NCI-H146 treated with DMSO at 0.1 percent for 48 hours (cell line): ENCODE measurements around the gene ANKRD36C.
"Not testable (repeated sequence)": the region's sequence is repeated elsewhere in the genome, so short reads cannot be mapped to it uniquely, and the experiment has no call there.

Source experiments
- DNase-seq: peaks from one replicate; lab custom pipeline; 2025; ENCODE audit not compliant: unreplicated experiment; lab: John Stamatoyannopoulos, UW

ANKRD36C gene

DNA sequence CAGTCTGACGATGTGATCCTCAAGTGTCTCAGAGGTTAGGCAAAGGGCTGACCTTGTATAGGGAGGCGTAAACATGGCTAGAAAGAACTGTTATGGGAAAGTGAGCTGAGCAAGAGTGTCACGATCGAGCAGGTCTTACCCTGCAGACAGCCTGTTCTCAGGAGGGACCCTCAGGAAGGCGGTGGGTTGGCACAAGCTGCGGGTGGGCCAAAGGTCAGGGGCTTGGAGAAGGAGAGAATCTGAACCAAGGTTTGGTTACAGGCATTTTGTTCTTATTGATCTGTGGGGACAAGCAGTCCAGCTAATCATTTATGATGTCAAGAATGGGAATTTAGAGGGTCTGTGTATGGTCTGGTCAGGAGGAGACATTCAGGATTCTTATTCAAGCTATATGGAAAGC lies 16.4 kb upstream of the ANKRD36C start:
- not testable (repeated sequence) for DNase-seq

DNA sequence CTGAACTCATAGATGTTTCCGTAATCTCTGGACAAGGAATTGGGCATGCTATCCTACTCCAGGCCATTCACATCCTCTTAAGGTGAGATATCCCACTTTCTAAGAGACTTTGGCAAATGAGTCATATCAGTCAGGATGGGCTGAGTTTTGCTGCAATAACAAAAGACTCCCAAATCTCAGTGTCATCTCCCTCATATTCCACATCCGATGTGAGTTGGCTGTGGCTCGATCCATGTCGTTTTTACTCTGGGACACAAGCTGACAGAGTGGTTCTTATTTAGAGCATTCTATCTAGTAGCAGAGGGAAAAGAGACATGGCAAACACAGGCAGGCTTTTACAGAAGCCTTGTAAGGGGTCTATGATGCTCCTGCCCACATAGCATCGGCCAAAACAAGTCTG lies 14.6 kb upstream of the ANKRD36C start:
- not testable (repeated sequence) for DNase-seq

DNA sequence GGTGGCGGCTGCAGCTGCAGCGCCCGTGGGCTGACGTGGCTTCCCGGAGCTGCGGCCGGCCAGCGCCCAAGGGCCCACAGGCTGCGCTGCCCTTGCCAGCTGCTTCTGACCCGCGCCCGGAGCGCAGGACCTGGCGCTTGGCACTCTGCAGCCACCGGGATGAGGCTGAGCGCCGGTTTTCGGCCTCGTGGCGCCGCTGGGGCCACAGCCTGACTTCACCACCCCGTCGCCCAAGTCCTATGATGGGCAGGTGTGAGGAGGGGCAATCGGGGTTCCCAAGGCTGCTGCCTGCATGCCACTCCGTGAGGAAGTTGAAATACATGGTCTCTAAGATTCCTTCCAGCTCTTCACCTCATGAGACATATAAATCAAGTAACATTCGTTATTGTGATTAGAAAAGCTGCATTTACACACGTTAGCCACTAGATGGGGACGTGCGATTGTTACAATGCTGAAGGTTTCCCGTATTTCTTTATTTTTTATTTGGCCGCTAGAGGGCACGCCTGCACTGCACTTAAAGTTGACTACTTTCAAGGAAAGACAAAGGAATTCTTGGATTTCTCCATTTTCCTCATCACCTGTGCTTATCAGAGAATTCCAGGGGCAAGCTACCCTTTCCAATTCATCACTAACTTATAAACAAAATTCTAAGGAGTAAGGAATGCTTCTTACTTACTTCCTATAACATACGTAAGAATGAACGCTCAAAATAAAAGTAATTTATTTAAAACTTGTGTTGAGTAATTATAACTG lies 1.1 kb upstream of the ANKRD36C start:
- not testable (repeated sequence) for DNase-seq

DNA sequence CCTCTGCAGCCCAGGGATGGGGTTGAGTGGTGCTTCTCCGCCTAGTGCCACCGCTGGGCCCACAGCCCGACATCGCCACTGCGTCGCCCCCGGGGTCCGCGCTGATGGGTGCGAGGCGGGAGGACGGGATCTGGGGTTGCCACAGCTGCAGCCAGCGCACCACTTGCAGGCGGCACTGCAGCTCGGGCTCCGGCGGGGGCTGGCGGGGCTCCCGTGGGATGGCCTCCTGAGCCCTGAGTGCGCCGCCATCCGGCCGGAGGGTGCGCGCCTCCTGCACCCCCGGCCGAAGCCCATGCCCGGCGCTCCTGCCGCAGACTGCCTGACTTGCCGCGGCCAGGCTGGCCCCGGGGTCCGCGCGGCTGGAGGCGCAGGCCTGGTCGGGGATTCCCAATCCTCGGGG lies 478 bp upstream of the ANKRD36C start:
- not testable (repeated sequence) for DNase-seq

DNA sequence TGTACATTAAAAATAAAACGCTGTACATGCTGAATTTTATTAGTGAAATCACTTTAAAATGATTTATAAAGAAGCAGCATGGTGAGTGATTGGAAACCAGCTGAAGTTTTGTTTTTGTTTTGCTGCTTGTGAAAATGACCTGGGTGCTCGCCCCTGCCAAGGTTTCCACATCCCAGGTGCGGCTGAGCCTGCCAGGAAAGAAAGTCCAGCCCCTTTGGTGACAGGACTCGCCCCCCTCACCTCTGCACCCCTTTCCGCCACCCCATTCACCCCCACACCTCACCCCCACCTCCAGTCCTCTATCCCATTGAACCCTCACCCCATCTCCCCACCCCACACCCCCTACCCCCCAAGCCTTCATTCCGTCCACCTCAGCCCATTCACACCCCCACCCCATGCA lies 740 bp downstream of the ANKRD36C start:
- not testable (repeated sequence) for DNase-seq

DNA sequence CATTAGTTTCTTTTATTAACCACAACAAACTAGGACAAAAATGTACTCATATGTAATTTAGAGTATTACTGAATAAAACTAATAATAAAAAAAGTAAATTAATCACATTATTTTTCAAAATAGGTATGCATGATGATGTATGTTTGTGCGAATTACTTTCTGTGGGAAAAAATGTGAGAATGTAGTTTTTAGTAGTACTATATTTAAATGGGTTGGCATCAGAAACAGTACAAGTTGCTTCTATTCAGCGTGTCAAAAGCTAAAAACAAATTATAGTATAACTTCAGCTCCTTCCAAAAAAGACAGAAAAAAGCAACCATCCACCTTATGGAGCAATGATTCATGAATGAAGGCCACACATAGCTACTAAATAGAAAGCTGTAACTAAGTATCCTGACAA lies 40.0 kb downstream of the ANKRD36C start:
- not testable (repeated sequence) for DNase-seq

DNA sequence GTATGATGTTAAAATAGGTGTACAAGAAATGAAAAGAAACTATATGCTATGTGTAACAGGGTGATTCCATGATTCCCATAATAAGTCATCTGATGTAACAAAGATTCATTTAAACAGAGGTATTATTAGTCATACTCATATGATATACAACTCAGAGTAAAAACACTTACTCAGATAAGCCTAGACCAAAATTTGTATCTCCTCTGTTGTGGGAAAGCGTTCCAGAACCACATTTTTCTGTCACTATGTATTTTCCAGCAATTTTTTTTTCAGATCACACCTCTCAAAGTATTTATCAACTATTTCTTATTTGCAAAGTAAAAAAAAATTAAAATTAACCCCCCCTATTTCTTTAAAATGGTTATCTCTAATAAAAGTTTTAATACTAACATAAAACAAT lies 43.6 kb downstream of the ANKRD36C start:
- DNase-seq: not testable (repeated sequence)

DNA sequence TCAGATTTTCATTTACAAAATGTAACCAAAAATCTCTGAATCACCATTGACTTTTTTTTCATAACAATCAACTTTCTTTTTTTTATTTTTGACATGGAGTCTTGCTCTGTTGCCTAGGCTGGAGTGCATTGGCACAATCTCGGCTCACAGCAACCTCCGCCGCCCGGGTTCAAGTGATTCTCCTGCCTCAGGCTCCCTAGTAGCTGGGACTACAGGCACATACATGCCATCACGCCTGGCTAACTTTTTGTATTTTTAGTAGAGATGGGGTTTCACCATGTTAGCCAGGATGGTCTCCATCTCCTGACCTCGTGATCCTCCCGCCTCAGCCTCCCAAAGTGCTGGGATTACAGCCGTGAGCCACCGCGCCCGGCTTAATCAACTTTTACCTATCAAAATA lies 51.7 kb downstream of the ANKRD36C start:
- not testable (repeated sequence) for DNase-seq

DNA sequence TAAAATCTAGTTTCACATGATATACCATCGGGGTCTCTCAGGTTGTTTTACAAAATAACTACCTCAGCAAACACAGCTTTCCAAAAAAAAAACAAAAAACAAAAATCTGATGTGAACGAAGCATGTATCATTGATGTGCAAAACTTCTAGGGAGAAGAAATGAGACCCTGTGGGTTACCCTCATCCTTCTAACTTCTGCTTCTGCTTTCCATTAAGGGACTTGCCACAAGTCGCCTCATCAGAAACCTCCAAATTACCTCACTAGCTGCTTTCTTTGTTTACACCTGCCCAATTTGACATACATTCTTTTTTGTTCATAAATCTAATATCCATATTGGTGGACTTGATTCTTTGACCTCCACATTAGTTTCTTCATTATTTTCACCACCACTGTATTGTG lies 60.9 kb downstream of the ANKRD36C start:
- not testable (repeated sequence) for DNase-seq

DNA sequence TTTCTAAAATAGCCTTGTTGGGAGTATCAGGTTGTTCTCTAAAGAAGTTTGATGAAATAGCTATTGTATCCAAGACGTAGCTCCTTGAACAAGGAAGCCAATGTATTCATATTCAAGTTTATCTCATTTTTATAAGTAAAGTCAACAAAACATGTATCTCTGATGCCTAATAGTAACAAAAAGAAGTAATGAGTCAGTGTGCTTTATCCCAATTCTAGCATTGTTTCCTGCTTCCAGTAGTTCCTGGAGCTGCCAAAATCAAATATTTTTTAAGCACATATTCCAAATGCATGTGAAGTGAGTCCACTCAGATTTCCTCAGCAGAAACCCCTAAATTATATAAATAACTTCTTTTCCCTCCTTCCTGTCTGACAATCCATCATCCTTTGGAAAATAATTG lies 74.6 kb downstream of the ANKRD36C start:
- DNase-seq: not testable (repeated sequence)

DNA sequence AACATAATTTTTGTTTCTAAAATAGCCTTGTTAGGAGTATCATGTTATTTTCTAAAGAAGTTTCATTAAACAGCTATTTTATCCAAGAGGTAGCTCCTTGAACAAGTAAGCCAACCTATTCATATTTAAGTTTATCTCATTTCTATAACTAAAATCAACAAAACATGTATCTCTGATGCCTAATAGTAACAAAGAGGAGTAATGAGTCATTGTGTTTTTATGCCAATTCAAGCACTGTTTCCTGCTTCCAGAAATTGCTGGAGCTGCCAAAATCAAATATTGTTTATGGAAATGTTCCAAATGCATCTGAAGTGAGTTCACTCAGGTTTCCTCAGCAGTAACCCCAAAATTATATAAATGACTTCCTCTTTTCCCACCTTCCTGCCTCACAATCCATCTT lies 76.5 kb downstream of the ANKRD36C start:
- not testable (repeated sequence) for DNase-seq

DNA sequence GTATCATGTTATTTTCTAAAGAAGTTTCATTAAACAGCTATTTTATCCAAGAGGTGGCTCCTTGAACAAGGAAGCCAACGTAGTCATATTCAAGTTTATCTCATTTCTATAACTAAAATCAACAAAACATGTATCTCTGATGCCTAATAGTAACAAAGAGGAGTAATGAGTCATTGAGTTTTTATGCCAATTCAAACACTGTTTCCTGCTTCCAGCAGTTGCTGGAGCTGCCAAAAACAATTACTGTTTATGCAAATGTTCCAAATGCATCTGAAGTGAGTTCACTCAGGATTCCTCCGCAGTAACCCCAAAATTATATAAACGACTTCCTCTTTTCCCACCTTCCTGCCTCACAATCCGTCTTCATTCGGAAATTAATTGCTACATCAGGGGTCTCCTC lies 80.2 kb downstream of the ANKRD36C start:
- DNase-seq: not testable (repeated sequence)

DNA sequence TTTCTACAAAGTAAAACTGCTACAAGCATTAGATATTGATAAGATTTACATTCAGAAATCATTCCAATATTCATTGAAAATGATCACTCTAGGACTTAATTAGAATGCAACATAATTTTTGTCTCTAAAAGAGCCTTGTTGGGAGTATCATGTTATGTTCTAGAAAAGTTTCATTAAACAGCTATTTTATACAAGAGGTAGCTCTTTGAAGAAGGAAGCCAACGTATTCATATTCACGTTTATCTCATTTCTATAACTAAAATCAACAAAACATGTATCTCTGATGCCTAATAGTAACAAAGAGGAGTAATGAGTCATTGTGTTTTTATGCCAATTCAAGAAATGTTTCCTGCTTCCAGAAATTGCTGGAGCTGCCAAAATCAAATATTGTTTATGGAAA lies 97.2 kb downstream of the ANKRD36C start:
- not testable (repeated sequence) for DNase-seq

DNA sequence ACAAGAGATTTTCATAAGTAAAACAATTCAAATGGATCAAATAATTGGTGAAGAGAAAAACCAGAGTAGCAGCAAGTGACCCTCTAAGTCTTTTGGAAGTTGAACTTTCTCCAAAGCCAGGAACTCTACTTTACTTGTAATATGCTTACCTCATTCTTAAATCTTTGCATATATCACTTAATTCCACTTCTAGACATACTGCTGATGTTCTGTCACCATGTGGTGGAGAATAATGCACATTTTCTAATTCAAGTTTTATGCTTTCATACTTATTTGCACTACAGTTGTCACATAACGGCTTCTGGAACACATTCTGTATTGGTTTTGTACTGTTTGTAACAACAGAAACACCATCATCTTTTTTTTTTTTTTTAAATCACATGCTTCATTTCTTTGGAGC lies 123.7 kb downstream of the ANKRD36C start:
- not testable (repeated sequence) for DNase-seq

DNA sequence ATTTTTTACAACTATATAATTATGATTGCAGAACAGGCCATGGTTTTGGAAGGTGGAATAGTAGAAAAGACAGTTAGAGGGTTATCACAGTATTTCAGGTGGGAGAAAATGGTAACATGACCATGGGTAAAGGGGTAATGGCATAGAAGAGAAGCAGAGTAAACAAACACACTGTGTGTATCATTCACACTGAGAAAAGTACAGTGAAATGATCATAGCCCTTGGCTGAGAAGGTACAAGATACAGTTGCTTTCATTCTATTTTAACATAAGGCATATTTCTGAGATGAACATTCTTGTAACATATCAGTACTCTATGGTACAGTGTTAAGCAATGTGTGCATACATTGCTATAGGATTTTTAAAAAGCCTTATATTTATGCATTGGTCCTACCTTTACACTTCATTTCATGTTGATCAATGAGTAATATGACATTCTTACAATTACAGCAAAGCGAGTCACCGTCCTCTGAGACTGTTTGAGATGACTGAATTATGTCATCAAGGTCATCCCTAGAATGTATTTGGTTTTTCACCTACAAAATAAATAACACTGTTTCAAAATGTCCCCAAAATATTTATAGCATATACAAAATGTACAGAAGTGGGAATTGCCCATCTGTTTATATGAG lies 124.5 kb downstream of the ANKRD36C start:
- not testable (repeated sequence) for DNase-seq

DNA sequence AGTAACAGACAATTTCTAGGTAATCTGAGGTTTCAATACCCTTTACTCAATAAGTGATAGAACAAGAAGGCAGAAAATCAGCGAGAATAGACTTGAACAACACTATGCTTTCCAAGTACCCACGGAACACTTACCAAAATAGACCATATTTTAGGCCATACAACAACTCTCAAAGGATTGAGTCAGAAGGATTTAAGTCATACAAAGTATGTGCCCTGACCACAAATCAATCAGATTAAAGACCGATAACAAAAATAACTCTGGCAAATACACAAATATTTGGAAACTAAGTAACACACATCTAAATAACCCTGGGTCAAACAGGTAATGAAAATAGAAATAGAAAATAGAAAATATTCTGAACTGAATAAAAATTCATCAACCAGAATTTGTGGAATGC lies 129.5 kb downstream of the ANKRD36C start:
- DNase-seq: not testable (repeated sequence)

DNA sequence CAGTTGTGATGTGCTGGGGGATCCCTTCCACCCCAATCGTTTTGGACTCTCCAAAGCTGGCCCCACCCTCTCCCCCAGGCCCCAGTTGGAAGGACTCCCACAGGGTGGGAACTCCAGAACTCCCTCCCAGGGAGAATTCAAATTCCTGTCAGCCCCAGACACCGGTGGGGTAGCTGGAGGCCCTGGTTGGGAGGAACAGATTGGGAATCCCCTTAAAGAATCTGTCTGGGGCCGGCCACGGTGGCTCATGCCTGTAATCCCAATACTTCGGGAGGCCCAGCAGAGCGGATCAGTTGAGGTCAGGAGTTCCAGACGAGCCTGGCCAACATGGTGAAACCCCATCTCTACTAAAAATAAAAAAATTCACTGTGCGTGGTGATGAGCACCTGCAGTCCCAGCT lies 155.5 kb downstream of the ANKRD36C start:
- no peak for DNase-seq

DNA sequence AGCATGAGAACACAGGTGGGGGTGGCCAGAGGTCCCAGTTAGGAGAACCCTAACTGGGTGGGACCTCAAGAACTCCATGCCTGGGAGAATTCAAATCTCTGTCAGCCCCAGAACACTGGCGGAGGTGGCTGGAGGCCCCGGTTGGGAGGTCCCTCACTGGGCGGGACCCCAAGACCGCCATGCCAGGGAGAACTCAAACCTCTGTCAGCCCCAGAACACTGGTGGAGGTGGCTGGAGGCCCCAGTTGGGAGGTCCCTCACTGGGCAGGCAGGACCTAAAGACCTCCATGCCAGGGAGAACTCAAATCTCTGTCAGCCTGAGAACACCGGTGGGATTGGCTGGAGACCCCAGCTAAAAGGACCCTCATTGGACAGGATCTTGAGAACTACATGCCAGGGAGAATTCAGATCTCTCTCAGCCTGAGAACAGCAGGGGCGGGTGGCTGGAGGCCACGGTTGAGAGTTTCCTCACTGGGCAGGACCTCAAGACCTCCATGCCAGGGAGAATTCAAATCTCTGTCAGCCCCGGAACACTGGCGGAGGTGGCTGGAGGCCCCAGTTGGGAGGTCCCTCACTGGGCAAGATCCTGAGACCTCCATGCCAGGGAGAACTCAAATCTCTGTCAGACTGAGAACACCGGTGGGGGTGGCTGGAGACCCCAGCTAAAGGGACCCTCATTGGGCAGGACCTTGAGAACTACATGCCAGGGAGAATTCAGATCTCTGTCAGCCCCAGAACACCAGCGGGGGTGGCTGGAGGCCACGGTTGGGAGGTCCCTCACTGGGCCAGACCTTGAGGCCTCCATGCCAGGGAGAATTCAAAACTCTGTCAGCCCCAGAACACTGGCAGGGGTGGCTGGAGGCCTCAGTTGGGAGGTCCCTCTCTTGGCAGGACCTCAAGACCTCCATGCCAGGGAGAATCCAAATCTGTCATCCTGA lies 157.3 kb downstream of the ANKRD36C start:
- DNase-seq: not testable (repeated sequence)

DNA sequence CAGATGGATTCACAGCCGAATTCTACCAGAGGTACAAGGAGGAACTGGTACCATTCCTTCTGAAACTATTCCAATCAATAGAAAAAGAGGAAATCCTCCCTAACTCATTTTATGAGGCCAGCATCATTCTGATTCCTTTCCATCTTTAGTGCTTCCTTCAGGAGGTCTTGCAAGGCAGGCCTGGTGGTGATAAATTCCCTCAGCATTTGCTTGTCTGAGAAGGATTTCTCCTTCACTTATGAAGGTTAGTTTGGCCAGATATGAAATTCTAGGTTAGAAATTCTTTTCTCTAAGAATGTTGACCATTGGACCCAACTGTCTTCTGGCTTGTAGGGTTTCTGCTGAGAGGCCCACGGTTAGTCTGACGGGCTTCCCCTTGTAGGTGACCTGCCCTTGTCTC lies 167.4 kb downstream of the ANKRD36C start:
- not testable (repeated sequence) for DNase-seq

DNA sequence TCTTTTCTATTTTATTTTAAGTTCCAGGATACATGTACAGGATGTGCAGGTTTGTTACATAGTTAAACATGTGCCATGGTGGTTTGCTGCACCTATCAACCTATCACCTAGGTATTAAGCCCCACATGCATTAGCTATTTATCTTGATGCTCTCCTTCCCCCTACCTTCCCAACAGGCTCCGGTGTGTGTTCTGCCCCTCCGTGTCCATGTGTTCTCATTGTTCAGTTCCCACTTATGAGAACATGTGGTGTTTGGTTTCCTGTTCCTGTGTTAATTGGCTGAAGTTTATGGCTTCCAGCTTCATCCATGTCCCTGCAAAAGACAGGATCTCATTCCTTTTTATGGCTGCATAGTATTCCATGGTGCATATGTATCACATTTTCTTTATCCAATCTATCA lies 174.1 kb downstream of the ANKRD36C start:
- DNase-seq: not testable (repeated sequence)

DNA sequence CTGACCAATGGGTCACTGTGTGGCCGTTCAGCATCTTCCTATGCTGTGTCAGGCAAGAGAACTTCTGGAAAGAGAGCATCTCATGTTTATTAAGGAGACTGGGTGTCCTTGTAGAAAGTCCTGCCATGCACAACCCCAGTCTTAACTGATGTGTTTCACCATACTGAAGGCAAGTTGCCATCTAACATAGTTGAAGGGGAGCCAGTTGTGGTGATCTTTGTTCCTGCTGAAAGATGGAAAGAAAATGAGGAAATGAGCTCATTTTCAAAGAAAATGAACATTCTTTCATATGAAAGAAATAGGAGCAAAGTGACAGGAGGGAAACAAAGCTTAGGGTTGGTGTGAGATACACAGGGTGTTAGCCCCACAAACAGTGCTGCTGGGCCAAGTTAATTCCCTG lies 178.3 kb downstream of the ANKRD36C start:
- DNase-seq: not testable (repeated sequence)
